ENCODE measurements around the gene ZBTB20.

Gene ZBTB20

DNA sequence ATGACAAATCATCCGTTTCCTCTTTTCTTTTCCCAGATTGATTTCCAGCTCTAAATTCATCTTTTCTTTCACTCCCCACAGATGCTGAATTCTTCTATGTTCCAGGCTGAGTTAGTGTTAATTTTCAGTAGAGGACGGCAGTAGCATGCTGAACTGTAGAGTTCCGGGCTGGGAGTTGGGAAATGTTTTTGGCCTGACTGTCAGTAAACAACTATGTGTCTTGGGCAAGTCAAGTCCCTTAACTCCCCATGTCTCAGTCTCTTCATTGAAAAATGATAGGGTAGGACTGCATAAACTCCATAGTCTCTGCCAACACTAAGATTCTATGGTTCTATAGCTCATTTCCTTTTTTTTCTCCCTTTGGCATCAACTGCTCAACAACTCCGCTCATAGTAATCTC is 519.3 kb downstream of the ZBTB20 start:
- DNase-seq (ENCODE audit: low read depth): no peak

DNA sequence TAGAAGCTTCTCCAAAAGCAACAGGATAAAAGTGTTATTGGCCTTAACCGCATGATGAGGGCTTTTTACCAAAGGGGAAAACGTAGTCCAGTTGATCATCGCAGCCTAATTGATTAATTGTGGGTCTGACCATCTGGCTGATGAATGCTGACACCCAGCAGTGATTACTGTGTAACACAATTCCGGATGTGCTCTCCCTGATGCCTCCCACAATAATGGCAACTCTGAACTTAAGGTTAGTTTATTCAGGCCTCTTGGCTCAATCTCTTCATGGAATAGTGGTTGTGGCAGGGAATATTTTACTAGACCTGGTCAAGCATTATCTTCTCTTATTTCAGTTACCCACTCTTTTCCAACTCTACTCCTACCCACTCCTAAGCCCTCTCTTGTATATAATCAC is 520.3 kb downstream of the ZBTB20 start:
- DNase-seq (ENCODE audit: low read depth): no peak

DNA sequence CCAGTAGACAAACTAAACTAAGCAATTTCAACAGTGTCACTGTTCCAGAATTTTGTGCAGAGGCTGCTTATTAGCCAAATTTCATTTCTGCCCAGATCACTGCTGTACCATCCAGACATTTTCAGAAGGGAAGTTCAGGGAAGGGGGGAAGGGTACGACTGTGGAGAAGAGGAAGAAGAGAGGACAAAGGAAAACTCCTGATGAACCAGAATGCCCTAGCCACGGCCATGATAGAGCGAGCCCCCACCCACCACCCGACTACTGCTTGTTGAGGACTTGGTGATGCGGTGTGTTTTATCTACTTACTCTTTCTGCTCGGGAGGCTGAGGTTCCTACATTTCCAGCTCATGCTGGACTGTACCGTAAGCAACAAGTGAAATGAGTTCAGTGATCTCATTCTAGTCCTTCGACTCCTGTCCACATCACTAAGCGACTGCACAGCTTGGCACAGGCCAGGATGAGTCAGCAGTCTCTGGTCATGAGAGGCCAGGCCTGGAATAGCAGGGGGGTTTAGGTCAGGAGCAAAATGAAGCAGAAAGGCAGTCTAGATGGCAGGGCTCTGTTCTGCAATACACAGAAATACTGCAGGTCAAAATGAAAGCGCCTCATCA is 522.4 kb downstream of the ZBTB20 start:
- DNase-seq (ENCODE audit: low read depth): no peak

- DNase-seq (ENCODE audit: low read depth): no peak
Measured at GRCh38 chr3:114624047-114624445, 523.0 kb downstream of the ZBTB20 start.

DNA sequence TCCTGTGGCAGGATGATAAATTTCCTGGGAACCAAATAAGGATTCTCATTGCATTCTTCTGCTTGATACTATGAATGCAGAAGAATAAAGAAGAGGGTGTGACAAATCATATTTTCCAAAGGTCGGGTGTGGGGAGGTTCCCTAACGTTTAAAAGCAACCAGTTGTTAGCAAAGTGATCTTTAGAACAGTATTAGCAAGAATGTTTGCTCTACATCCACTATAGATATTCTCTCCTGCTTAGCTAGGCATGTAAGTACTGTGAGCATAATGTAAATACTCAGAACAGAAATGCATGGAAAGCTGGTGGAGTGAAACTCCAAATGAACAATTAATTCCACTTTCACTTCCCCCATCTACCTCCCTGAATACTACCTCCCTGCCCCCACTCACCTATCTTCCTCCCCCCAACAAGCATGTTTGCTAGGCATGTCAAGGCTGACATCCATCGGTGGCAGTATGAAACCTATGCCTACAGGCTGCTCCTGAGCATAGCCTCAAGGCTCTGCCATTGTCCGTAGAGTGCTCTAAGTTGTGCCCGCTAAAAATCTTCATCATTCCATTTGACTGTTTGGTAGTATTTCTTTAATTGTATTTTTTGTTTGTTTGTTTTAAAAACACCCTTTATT is 523.6 kb downstream of the ZBTB20 start:
- no peak for DNase-seq (ENCODE audit: low read depth)

GRCh38 chr3:114622001-114622400 is 525.1 kb downstream of the ZBTB20 start:
- no peak for DNase-seq (ENCODE audit: low read depth)

DNA sequence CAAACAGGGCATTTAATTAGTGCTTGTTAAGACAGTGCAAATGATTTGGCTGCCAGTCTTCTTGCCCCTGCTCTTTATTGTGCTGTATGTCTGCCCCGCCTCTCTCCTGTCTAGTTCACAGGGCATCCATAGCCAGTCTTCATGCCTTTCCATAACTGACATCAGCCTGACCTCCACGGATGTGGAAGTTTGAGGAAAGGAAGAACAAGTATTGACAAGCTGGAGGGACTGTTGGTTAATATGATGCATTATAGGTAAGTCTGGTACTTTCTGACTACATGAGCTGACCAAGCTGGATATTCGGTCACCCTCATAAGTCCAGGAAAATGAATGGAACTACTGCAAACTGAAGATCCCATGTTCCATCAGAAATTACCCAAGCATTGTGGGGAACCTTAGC is 527.3 kb downstream of the ZBTB20 start:
- DNase-seq (ENCODE audit: low read depth): no peak

- no peak for DNase-seq (ENCODE audit: low read depth)
Measured at GRCh38 chr3:114615523-114616085, 531.5 kb downstream of the ZBTB20 start.

GRCh38 chr3:114609973-114610630 is 537.0 kb downstream of the ZBTB20 start:
- DNase-seq (ENCODE audit: low read depth): no peak

DNA sequence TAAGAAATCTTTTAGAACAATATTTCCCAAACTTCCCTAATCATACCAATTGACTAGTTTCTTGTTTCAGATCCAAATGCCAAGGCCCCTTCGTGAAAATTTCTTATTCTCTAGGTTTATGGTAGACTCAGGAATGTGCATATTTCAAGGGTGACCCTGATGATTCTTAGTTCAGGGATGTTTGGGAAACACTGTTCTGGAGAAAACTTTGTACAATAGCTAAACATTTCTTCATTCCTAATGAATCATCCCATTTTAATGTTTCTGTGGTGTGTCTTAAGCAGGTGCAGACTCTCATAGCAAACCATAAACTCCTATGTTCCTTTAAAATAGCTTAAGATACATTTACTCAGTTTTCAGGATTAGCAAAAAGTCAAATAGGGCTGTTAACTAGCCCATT is 538.8 kb downstream of the ZBTB20 start:
- DNase-seq (ENCODE audit: low read depth): no peak

DNA sequence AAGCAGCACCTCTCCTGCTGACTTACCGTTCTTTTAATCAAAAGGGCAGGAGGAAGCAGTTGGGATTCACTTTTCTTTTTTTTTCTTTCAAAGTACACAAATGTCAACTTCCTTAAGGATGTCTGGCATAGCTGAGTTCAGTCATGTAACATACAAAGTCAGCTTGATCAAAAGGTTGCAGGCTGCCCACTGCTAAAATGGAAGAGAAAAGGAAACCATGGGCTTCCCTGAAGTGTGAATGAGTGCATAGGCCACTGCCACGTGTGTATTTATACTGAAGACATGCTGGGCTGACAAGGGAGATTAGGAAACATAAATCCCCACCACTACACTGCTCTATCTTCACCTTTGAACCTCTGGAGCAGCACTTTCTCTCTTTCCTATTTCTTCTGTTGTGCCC is 540.8 kb downstream of the ZBTB20 start:
- DNase-seq (ENCODE audit: low read depth): no peak

DNA sequence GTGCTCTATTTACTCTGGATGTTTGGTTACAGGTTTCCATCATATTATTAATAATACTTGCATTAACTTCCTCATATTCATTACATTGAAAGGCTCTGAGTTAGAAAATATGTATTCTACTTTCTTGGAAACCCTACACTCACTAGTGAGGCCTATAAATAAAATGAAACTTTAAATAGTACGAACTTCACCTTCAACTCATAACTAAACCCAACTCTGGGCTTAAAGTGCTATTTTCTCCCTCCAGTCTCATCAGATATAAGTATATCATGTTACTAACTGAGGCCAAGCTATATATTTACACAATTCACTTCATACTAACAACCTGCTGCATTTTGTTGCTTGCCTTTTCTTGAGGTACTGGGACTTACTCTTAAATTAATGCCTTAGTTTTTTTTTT is 546.5 kb downstream of the ZBTB20 start:
- DNase-seq (ENCODE audit: low read depth): no peak

DNA sequence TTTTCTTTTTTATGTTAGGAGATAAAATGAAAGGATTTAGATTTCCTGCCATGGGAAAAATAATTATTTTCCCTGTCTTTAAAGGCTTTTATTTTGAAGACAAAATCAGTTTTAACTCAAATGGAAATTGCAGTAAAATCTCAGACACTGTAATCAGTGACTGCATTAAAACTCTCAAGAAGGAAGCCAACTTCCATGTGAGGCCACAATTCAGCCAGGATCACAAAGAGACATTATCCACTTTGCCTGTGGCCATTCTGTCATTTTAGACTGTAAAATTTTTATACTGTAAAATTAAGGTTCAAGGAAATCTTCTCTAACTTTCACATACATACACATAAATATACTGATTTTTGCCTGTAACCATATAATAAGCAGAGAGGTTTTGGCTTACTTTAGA is 549.2 kb downstream of the ZBTB20 start:
- no peak for DNase-seq (ENCODE audit: low read depth)

GRCh38 chr3:114597012-114597411 is 550.1 kb downstream of the ZBTB20 start:
- no peak for DNase-seq (ENCODE audit: low read depth)

- no peak for DNase-seq (ENCODE audit: low read depth)
Measured at GRCh38 chr3:114596147-114596546, 550.9 kb downstream of the ZBTB20 start.

GRCh38 chr3:114595522-114596028 is 551.5 kb downstream of the ZBTB20 start:
- no peak for DNase-seq (ENCODE audit: low read depth)

GRCh38 chr3:114590309-114591047 is 556.6 kb downstream of the ZBTB20 start:
- no peak for DNase-seq (ENCODE audit: low read depth)

DNA sequence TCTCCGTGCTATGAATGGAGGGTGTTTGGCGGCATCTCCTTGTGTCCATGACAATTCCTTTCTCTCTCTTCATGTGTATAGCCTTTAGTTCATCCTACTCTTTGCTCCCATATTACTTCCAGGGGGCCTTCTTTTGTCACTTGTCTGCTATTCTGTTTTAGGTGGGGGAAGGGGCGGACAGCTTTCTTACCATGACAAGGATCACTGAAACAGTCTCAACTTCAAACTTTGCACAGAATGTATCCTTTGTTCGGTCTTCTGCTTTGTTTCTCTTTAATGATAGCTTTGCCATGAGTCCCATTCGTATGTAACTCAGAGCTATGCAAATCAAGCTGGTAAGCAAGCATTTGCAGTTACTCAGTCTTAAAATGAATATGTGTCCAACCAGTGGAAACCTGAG is 559.1 kb downstream of the ZBTB20 start:
- DNase-seq (ENCODE audit: low read depth): no peak

- DNase-seq (ENCODE audit: low read depth): no peak
Measured at GRCh38 chr3:114586119-114586518, 561.0 kb downstream of the ZBTB20 start.

GRCh38 chr3:114585687-114586086 is 561.4 kb downstream of the ZBTB20 start:
- DNase-seq (ENCODE audit: low read depth): no peak

DNA sequence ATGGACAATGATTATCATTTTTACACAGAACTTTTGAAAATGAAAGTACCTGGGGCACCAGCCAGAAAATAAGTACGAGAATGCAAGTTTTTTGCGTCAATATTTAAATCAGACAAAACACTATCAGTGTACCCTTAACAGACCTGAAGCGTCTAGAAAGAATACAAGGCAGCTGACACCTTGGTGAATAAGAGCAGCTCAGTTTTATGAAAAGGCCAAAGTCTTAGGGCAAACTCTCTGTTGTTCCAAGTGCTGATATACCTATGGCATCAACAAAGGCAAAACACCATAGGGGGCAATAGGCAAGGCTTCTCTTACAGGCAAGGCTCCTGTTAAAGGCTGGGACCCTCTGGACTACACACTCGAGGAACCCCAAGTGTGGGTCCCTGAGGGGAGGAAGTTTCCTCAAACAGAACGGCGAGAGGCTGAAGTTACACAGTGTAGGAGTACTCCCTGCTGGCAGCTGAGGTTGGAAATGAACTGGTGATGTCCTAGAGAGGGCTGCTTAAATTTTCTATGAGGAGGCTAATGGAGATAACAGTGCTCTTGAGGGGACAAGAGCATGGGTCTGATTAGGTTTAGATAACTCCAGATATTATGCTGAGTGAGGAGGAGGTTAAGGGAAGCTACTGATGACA is 562.2 kb downstream of the ZBTB20 start:
- DNase-seq (ENCODE audit: low read depth): no peak

DNA sequence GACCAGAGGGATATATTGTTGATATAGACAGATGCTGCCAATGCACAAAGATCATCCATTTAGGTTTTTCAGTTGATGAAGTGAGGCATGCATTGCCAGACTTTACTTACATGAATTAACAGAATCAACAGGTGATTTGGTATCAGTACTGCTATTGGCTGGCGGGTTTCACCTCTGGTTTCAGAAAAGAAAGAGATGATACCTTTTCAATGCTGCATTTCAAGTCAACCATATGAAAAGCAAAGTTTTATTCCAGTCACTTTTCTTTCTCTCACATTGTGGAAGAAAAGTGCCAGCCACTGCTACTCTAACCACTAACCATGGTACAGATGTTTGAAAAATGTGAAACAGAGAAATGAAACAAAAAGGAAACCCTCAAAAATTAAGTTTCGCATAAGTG is 564.2 kb downstream of the ZBTB20 start:
- DNase-seq (ENCODE audit: low read depth): no peak
